NCI-H2171 treated with DMSO at 0.1 percent for 48 hours (cell line): ENCODE measurements around the gene MEI4.
"Not testable (repeated sequence)": the region's sequence is repeated elsewhere in the genome, so short reads cannot be mapped to it uniquely, and the experiment has no call there.

Experiments used
- DNase-seq: peaks from one replicate; lab custom pipeline; 2025; lab: John Stamatoyannopoulos, UW

MEI4 gene

DNA sequence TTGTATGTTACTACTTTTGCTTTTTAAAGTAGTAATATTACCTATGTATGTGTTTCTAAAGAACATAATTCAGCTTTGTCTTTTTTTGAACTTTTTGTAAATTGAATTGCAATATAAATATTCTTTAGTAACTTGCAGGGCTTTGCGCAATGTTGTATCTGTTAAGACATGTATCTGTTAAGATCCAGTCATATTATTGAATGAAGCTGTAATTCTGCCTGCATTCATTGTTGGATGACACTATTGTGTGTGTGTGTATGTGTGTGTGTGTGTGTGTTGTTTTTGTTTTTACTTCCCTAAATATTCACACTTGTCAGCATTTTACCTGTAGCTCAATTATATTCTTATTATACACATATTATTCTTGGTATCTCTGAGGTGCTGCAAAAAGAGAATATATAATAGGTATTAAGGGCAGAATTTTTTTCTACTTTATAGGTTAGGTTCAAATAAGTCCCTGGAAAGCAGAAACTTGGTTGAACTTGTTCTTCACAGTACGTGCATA lies 164.0 kb downstream of the MEI4 start:
- DNase-seq: no peak

DNA sequence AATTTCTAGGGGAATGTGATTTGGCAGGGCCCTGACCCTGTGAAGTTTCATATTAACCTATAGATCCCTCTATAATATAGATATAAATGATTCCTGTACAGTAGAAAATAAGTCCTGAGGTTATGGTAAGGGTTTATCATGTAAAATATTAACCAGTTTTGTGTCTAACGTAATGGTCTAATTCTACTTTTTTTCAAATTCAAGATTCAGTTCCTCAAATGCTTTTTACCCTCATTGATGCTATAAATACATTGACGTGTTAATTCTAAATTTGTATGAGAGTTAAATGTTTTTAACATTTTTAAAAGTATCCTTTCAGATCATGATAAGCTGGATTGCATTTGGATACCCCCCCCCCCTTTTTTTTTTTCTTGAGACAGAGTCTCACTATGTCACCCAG lies 169.4 kb downstream of the MEI4 start:
- DNase-seq: no peak

DNA sequence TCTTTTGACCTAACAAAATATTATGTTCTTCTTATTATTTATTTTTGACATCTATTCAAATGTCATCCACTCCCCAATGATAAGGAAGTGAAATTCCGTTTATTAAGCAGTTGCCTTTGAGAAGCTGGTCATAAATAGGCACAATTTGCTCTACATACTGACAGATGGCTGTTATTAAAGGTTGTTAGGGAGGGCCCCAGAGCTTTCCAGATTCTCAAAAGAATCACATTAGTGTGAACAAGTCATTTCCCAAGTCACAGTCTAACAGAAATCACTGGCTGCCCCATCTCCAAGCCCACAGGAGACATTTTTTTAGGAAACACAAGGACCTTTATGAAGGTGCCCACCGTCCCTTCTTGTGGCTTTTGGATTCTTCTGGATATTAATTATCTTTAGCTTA lies 172.4 kb downstream of the MEI4 start:
- DNase-seq: no peak

DNA sequence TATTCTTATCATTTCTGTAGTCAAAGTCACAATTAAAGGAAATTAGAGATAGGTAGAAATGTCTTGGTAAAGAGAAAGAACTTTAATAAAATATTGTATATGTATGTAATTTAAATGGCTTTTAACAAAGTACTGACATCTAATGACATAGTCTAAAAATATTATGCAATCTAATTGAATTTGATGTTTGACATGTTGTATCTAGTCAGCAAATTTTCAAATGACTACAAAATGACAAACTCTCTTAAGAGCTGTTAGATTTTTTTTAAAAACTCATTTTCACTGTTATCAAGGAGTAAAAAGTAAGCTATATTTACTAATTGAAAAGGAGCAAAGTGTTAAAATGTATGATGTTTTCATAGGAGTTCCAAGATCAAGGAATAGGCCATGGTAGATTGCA lies 176.9 kb downstream of the MEI4 start:
- no peak for DNase-seq

DNA sequence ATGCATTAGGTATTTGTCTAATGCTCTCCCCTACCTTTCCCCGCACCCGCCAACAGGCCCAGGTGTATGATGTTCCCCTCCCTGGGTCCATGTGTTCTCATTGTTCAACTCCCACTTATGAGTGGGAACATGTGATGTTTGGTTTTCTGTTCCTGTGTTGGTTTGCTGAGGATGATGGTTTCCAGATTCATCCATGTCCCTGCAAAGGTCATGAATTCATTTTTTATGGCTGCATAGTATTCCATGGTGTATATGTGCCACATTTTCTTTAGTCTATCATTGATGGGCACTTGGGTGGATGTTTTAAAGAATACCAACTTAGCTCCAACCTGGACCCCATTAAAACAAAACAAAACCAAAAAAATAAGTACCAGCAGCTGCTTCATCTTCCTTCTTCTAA lies 180.9 kb downstream of the MEI4 start:
- DNase-seq: not testable (repeated sequence)

DNA sequence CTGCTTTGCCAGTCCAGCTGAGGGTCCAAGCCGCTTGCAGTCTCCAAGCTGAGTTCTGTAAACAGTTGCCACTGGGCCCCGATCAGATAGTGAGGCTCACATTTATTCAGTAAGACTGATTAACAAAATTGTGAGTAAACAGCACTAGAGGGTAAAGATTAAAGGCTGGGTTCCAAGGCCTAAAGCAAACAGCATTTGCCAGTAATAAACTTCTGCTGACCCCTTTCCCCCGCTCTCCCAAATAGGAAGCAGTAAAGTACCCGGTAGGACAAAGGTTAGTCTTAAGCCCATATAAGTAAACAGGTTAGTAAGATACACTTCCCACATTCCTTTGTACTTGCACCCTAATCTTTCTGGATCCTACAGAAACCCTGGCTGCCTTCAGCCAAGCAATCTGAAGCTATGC lies 181.8 kb downstream of the MEI4 start:
- no peak for DNase-seq

DNA sequence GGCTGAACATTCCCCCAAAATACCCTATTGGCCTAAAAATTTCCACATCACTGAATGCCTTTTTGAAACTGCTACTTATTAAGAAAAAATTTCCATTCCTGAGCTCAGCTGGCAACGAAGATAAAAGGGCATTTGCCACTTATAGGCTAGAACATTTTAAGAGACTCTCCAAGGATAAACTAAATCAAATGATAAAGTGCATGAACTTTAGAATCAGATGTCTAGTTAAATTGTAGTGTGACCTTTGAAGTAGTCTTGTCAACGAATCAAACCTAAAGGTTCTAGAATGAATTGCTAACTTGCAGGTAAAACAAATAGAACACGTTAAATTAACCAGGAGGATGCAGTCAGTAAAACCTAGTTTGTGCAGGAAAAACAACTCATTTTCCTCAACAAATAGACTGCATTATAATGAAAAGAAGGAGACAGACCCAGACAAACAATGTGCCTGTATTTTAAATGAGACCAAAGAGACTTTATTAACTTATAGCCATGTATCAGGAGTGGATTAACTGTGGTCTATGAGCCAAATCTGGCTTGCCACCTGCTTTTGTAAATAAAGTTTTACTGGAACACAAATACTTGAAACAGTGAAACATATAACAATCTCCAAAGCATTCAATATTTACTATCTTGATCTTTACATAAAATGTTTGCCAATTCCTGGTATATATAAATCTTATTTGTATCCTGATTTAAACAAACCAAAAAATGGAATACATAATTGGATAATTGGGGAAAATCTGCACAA lies 184.4 kb downstream of the MEI4 start:
- no peak for DNase-seq

DNA sequence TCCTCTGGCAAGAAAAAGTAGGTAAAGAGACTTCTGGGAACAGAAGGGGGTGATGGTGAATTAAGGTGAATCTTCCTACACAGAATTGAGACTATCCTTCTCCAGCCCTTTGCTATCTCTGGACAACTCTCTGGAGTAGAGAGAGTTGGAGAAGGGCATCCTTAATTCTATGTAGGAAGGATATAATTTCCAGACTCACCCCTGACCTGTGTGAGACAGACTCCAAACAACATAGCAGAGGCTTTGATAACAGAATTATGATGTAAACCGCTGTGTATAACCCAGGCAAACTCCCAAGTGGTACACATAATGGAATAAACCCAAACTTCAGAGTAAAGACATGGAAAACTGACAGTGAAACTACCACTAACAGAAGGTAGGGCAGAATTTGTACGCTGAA lies 186.5 kb downstream of the MEI4 start:
- DNase-seq: no peak

DNA sequence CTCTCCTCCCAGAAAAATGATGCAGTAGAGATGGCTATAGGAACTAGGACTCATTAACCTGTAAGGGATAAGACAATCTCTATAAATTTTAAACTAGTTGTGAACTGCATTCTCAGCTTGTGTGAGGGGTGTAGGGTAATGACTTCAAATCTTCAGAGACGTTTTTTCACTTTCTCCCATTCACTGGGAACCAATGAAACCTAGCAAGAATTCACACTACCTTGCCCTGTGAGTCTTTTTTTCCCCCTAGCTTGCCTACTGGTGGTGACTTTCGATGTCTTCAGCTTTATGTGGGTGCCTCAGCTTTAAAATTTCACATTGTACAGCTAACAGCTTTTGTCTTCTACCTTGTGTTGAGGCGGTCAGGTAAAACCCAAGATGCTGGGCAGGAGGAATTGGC lies 192.0 kb downstream of the MEI4 start:
- no peak for DNase-seq

DNA sequence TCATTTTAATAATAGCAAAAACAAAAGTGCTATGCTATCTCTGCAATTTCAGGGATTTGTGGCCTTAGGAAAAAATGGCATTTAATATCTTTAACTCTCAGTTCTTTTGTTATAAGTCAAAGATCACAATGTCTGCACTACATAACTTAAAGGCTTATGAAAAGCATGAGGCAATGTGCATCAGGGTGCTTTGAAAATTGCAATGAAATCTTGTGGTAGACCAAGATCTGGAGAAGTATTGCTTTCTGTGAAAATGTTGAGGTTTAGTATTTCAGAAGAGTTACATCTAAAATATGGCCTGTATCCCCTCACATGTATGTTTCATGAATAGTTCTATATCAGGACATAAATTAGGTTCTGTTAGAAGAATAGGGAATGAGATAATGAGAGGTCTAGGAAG lies 200.6 kb downstream of the MEI4 start:
- DNase-seq: no peak

DNA sequence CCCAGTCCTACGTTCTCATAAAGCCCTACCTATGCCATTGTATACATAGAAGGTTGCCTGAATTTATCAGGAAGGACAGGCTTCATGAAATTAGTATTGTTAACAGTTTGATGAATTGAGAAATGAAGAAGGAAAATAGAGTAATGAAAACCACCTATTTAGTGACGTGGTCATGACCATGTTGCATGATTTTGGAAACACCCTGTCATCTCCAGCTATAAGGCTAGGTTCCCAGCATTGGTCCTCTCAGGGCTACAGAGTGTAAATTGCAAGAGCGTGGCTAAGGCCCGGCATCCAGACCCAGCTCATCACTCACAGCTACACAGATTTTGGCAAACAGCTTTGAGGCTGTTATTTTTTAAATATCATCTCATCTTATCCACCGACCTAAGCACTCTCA lies 203.6 kb downstream of the MEI4 start:
- DNase-seq: no peak

DNA sequence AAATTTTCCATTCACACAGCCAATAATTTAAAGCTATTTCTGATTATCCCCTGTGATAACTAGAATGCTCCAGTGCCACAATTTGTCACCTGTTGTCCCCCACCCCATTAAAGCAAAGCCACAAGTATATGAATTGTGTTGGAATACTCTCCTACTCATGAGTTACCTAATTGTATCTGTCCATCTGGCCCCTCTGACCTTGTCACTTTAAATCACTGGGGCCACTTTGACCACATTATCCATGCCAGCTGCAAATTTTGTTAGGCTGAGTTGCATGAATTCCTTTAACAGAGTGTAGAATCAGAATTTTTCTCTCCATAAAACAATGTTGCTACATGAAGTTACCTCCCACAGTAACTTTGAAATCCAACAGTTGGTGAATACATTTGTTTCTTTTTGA lies 204.6 kb downstream of the MEI4 start:
- no peak for DNase-seq

DNA sequence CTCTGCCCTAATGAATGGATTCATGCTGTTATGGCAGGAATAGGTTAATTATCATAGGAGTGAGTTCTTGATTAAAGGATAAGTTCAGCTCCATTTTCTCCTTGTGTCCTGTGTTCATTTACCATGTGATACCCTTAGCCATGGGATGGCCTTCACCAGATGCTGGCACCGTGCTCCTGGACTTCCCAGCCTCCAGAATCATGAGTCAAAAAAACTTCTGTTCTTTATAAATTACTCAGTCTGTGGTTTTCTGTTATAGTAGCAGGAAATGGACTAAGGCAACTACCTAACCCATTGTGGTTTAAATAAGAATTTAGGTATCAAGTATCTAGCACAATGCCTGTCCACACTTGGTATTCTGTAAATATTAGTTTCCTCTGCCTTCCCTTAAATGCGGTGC lies 223.5 kb downstream of the MEI4 start:
- no peak for DNase-seq

DNA sequence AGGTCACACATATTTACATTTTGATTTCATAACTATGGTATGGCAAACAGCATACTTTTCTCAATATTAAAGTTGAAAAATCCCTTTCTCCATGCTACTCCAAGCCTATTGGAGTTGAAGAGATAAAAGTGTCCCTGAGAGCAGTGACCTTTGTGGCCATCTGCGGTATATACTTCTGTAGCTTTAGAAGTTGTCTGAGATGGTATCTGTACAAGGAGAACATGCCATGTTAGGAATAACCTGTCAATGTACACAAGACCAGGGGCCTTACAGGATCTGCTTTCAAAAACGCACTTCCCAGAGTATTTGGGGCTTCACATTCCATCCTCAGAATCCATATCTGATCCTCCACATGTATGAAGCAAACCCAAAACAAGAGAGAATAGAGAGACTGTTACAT lies 226.7 kb downstream of the MEI4 start:
- no peak for DNase-seq

DNA sequence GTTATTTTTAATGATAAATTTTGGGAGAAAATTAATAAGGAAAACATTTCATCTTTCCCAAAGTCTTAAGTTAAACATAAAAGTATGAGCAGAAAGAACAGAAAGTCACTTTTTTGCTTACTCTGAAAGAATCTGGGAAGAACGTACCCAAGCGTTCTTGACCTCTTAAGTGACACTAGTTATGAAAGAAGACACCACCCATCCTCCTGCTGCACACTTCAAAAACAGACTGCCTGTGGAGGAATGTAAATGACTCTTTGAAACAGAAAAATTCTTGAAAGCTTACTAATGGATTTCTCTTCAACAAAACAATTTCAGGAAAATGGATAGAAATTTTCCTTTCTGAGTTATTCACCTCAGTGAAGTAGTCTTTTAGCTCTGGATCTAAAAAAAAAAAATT lies 227.7 kb downstream of the MEI4 start:
- no peak for DNase-seq

DNA sequence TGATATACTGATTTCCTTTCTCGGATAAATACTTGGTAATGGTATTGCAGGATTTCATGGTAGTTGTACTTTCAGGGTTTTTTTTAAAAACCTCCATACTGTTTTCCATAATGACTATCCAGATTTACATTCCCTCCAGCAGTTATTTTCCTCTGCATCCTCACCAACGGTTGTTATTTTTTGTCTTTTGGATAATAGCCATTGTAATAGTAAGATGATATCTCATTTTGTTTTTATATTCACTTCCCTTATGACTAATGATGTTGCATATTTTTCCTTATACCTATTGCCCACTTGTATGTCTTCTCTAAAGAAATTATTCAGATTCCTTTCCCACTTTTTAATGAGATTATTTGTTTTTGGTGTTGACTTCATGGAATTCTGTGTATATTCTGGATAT lies 231.0 kb downstream of the MEI4 start:
- DNase-seq: no peak

DNA sequence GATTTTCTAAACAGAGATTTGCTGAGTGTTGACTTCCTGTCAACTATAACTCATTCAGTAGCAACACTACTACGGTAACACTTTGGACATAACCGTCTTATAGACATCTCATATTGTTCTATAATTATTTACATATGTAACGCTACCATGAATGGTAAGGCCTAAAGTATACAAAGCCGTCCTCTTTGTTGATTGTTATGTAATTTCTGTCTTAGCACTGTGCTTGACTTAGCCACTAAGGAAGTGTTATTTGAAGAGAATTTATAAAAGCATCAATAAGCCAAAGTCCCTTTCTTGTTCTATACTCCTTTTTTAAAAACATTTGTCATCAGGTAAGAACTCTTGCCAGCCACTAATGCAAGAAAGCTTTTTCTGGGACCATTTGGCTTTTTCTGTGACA lies 240.6 kb downstream of the MEI4 start:
- DNase-seq: no peak

DNA sequence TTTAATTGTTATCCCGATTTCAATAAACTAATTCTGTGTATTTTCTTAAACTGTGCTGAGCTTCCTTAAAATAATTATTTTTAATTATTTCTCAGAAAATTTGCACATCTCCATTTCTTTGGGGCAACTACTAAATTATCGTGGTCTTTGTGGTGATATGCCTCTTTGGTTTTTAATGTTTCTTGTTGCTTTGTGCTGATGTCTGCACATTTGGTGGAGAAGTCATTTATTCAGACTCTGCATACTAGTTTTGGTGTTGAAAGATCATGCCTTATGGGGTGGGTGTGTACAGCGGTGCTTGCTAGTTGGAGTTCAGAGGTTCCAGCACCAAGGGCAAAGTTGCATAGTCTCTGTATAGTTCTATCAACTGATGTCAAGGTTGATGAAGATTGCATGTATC lies 253.2 kb downstream of the MEI4 start:
- no peak for DNase-seq

DNA sequence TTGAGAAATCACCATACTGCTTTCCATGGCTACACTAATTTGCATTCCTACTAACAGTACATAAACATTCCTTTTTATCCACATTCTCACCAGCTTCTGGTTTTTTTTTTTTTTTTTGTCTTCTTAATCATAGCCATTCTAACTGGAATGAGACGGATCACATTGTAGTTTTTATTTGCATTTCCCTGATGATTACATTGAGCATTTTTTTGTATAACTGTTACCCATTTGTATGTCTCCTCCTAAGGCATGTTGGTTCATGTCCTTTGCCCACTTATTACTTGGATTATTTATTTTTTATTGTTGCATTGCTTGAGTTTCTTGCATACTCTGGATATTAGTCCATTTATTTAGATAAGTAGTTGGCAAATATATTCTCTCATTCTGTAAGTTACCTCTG lies 258.0 kb downstream of the MEI4 start:
- no peak for DNase-seq

DNA sequence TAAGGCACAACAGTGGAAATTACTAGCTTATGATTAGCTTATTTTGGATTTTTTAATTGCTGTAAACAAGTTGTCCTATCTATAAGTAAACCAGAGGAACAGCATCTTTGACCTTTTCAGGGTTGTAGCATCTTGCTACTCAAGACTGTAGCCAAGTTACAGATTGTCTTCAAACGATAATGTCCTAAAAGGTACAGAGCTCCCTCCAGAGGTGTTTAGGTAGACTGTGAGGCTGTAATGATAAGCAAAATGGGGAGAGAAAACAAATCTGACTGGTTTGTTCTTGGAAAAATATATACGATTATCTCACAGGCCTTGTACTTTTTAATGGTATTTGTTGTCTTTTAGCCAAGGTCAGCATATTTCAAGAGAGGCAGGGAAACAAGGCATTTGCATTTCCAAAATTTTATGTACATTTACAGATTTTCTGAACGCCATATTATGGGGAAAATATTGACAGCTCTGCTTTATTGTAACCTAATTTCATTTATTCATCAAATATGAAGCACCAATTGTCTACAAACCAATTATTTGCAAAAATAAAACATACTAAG lies 273.4 kb downstream of the MEI4 start:
- DNase-seq: no peak

DNA sequence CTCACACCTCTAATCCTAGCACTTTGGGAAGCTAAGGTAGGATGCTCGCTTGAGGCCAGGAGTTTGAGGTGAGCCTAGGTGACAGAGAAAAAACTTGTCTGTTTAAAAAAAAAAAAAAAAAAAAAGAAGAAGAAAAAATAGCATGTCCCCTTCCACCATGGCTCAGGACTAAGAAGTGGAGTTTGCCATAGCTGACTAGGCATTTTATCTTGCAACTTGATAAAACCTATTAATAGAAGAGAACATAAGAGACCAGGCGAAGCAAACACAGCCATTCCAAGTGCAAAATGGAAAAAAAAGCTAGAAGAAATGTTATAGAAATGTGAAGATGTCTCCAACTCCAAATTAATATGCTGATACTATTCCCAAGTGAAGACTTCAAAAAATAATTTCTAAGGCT lies 277.5 kb downstream of the MEI4 start:
- DNase-seq: no peak

DNA sequence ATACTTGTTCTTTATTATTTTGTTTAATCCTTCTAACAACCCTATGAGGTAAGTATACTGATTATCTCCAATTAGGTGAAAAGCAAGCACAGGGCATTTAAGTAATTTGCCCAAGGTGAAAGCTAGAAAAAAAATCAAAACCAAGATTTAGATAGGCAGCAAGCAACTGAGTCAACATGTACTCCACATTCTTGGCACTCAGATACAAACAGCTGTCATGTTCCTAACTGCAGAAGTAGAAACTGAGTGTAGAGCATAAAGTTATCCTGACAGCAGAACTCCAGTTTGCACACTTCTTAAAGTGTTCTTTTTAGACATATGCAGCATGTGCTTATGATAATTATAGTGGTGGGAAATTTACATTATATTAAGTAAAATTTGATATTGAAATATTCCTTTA lies 278.1 kb downstream of the MEI4 start:
- no peak for DNase-seq

DNA sequence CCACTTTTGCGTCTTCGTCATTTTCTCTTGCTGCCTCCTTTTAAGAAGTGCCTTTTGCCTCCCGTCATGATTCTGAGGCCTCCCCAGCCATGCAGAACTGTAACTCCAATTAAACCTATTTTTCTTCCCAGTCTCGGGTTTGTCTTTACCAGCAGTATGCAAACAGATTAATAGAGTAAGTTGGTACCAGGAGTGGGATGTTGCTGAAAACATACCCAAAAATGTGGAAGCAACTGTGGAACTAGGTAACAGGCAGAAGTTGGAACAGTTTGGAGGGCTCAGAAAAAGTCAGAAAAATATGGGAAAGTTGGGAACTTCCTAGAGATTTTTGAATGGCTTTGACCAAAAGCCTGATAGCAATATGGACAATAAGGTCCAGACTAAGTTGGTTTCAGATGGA lies 309.2 kb downstream of the MEI4 start:
- DNase-seq: no peak

DNA sequence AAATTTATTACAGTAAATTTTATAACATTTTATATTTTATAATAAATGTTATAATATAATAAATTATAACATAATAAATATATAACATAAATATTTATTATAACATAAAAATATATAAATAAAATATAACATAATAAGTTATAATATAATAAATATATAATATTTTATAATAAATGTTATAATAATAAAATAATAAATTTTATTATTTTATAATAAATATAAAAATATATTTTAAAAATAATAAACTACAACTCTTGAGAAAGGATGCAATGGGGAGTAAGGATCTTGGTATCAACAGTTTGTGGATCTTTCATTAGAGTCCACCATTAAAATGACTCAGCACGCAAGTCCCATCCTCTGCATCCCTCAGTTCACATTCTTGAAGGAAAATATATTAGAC lies 312.6 kb downstream of the MEI4 start:
- no peak for DNase-seq
